ENCODE data around the gene SGK1.

- TF ChIP-seq CTCF (optimal IDR thresholded peaks at IDR 0.05 in 1 of 3, IDR thresholded peaks at IDR 0.05 in 1 of 3, conservative IDR thresholded peaks at IDR 0.05 in 1 of 3; ENCODE audit: extremely low read depth in 1 of 3, insufficient read depth in 2 of 3, low read length in 3 of 3) = no peak
- no peak for TF ChIP-seq EZH2 (IDR thresholded peaks at IDR 0.05; ENCODE audit: low read length)
Measured at GRCh38 chr6:134328792-134329191, 10.9 kb upstream of the SGK1 start.

Data from keratinocyte (primary cell).